Activated CD8-positive, alpha-beta T cell treated with anti-CD3 and anti-CD28 coated beads for 36 hours (primary cell): ENCODE data around the gene DPP9. TPM values are rescaled to one million over a fixed set of nuclear protein-coding genes. Genes with fewer than 3 reads are reported as not detected.

Experiments used
- ATAC-seq: fragments of 200-7000 bp; cut with Tn5 transposase; one replicate; pipeline ENCODE4 v1.10.0; 2021; ENCODE audit warnings: mild to moderate bottlenecking, moderate library complexity
- CTCF ChIA-PET: fragments of 350-600 bp; sonication (Branson Sonifier 250); formaldehyde crosslinking; loops from one replicate; lab custom pipeline; 2021; ENCODE audit warnings: antibody characterized with exemption; lab: Charles Lee
- POLR2A ChIA-PET: fragments of 350-600 bp; sonication (Branson Sonifier 250); formaldehyde crosslinking; loops from one replicate; lab custom pipeline; 2021; ENCODE audit warnings: antibody characterized with exemption; lab: Charles Lee
- DNase-seq: peaks from one replicate; pipeline ENCODE4 v3.0.0-alpha.2; 2020
- H3K27ac Mint-ChIP-seq: one replicate; pipeline ENCODE4 v1.8.0; 2021; ENCODE audit warnings: mild to moderate bottlenecking, mixed read lengths
- H3K27me3 Mint-ChIP-seq: one replicate; pipeline ENCODE4 v1.8.0; 2021; ENCODE audit warnings: mixed read lengths
- H3K36me3 Mint-ChIP-seq: one replicate; pipeline ENCODE4 v1.8.0; 2021; ENCODE audit warnings: low read depth, mixed read lengths
- H3K4me1 Mint-ChIP-seq: one replicate; pipeline ENCODE4 v1.8.0; 2021; ENCODE audit warnings: low read depth, mixed read lengths
- H3K4me3 Mint-ChIP-seq: one replicate; pipeline ENCODE4 v1.8.0; 2021; ENCODE audit warnings: mild to moderate bottlenecking, moderate library complexity, mixed read lengths
- H3K9me3 Mint-ChIP-seq: one replicate; pipeline ENCODE4 v1.8.0; 2021; ENCODE audit warnings: mixed read lengths
- intact Hi-C: fragments of 100-400 bp; cut with micrococcal nuclease; formaldehyde crosslinking; loops from one replicate; pipeline ENCODE4 v1.10.0; 2022
- total RNA-seq, 2 experiments: library from RNA; stranded (reverse); gene quantifications; one replicate each; pipeline ENCODE4 v1.2.3, GENCODE V29; 2021
- TF ChIP-seq, protein P1 (sequence below): fragments of 200-600 bp; IDR thresholded peaks from one replicate; pipeline ENCODE4 v1.8.0; 2022; ENCODE audit warnings: antibody characterized with exemption, mild to moderate bottlenecking

DPP9 gene
- total RNA-seq, 2 experiments from 2014 or later, result 60.4 to 64.0 TPM

- Mint-ChIP-seq H3K4me1 (peaks cover 10% of the 10 kb centered on the region), H3K27me3 (peaks cover 23% of the 10 kb centered on the region), H3K4me3 (no peak overlapping the region), H3K27ac (no peak overlapping the region), H3K9me3 (no peaks in the 10 kb centered on the region), H3K36me3 (no peaks in the 10 kb centered on the region)
- TF ChIP-seq, protein P1, sequence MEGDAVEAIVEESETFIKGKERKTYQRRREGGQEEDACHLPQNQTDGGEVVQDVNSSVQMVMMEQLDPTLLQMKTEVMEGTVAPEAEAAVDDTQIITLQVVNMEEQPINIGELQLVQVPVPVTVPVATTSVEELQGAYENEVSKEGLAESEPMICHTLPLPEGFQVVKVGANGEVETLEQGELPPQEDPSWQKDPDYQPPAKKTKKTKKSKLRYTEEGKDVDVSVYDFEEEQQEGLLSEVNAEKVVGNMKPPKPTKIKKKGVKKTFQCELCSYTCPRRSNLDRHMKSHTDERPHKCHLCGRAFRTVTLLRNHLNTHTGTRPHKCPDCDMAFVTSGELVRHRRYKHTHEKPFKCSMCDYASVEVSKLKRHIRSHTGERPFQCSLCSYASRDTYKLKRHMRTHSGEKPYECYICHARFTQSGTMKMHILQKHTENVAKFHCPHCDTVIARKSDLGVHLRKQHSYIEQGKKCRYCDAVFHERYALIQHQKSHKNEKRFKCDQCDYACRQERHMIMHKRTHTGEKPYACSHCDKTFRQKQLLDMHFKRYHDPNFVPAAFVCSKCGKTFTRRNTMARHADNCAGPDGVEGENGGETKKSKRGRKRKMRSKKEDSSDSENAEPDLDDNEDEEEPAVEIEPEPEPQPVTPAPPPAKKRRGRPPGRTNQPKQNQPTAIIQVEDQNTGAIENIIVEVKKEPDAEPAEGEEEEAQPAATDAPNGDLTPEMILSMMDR, result no peak
- ChIA-PET POLR2A (no interaction called here), CTCF (no interaction called here)
- DNase-seq (no peak), ATAC-seq (no peak)
- intact Hi-C loops, result no loop called here
Observed at GRCh38 chr19:4758082-4758481, 34.4 kb upstream of the DPP9 start.

DNA sequence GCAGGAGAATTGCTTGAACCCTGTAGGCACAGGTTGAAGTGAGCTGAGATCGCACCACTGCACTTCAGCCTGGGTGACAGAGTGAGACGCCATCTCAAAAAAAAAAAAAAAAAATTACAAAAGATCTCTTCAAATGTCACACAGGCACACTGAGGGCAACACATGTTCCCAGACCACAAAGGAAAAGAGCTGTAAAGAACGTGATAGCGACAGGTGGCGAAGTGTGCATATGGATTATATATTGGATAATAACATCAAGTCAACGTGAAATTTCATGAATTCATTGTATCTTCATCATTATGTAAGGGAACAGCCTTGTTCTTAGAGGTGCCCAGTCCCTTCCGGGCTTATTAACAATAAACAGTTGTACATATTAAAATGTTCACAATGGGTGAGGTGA lies 31.8 kb upstream of the DPP9 start:
- Mint-ChIP-seq H3K9me3 (no peaks in the 10 kb centered on the region), H3K4me3 (no peak overlapping the region), H3K36me3 (no peaks in the 10 kb centered on the region), H3K27ac (no peak overlapping the region), H3K4me1 (peaks cover 10% of the 10 kb centered on the region), H3K27me3 (peaks cover 11% of the 10 kb centered on the region)
- no peak for DNase-seq
- intact Hi-C loops, result no loop called here
- ChIA-PET POLR2A (interaction anchor here (0.6 kb wide), 1 partner anchor 1099 kb away, joined by 5 read pairs; no protein-coding TSS in a partner anchor), CTCF (interaction anchor here (1.6 kb wide), 1 partner anchor 36 kb away, joined by 3 read pairs; the partner anchor contains the start of gene FEM1A)
- no peak for ATAC-seq
- TF ChIP-seq, protein P1, result no peak

GRCh38 chr19:4754248-4754647 lies 30.6 kb upstream of the DPP9 start:
- POLR2A ChIA-PET, result interaction anchor here (0.5 kb wide), 1 partner anchor 950 kb away, joined by 4 read pairs; no protein-coding TSS in a partner anchor
- no peak for ATAC-seq
- CTCF ChIA-PET, result no interaction called here

DNA sequence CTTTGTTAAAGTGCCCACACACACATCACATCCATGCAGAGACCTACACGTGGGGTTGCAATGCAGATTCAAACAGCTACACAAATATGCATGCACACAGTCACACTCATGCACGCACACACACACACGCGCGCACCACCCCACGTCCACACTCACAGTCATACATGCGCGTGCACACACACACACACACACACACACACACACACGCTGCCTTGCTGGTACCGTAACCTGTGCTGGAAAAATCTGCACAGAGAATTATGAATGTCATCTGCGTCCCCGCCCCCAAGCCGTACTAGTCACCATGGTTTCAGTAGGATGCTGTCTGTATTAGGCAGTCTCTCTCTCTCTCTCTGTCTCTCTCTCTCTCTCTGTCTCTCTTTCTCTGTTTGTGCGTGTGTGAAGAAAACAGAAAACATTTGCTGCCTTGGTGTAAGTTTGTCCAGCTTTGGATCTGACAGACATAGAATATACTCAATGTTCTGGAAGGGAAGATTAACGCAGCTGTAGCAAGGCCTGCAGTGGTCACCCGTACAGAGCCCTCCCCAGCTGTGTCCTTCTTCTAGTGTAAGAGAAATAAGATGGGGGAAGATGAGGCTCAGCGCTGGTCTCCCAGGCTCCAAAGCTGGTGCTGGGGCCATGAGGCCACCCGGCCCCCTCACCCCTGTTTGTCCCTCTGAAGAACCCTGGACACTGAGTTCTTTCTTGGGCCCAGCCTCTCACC lies 26.4 kb upstream of the DPP9 start:
- Mint-ChIP-seq H3K9me3 (no peaks in the 10 kb centered on the region), H3K4me1 (no peaks in the 10 kb centered on the region), H3K27ac (no peak overlapping the region), H3K4me3 (no peak overlapping the region), H3K27me3 (peaks cover 18% of the 10 kb centered on the region), H3K36me3 (no peaks in the 10 kb centered on the region)
- ChIA-PET POLR2A (no interaction called here), CTCF (no interaction called here)
- intact Hi-C loops, result no loop called here
- TF ChIP-seq, protein P1, result no peak
- DNase-seq (peak; percentile 26), ATAC-seq (no peak)

More at GRCh38 chr19:4754248-4754647, 30.6 kb upstream of the DPP9 start:
- DNase-seq, result no peak
- Mint-ChIP-seq H3K9me3 (no peaks in the 10 kb centered on the region), H3K27ac (no peak overlapping the region), H3K27me3 (peaks cover 4% of the 10 kb centered on the region), H3K4me1 (peaks cover under 1% of the 10 kb centered on the region), H3K4me3 (no peak overlapping the region), H3K36me3 (no peaks in the 10 kb centered on the region)
- intact Hi-C loops, result no loop called here
- TF ChIP-seq, protein P1, result no peak

DNA sequence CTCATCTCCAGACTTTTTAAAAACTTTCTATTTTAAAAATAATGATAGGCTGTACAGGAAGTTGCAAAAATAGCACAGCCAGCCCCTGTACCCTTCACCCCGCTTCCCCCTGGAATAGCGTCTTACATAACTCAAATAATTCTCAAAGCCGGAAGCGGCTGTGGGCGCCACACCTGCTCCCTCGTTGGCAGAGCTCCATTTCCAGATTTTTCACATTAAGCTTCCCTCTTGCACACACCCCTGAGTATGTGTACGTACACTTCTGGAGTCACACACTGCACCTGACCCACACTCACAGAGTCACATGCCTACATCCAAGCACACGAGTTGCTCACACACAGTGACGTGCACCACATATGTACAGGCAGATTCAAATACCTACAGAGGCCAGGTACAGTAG lies 24.9 kb upstream of the DPP9 start:
- intact Hi-C loops, result no loop called here
- H3K4me3 Mint-ChIP-seq, result no peak overlapping the region
- H3K27me3 Mint-ChIP-seq, result peaks cover 18% of the 10 kb centered on the region
- no peak for DNase-seq
- TF ChIP-seq, protein P1, result no peak
- H3K4me1 Mint-ChIP-seq, result no peaks in the 10 kb centered on the region
- ChIA-PET POLR2A (no interaction called here), CTCF (no interaction called here)
- H3K27ac Mint-ChIP-seq, result no peak overlapping the region
- no peaks in the 10 kb centered on the region for H3K9me3 Mint-ChIP-seq
- no peak for ATAC-seq
- H3K36me3 Mint-ChIP-seq, result no peaks in the 10 kb centered on the region
